IPS-15b (cell line): Measurements from ENCODE around the gene NDUFB11.

Source experiments
- H3K27me3 ChIP-seq: one replicate; pipeline ENCODE4 v1.6.1; 2013; ENCODE audit warnings: low read length; ENCODE audit not compliant: control insufficient read depth, insufficient read depth
- H3K36me3 ChIP-seq: one replicate; pipeline ENCODE4 v1.6.1; 2013; ENCODE audit warnings: low read length; ENCODE audit not compliant: control insufficient read depth, insufficient read depth
- H3K4me1 ChIP-seq: one replicate; pipeline ENCODE4 v1.6.1; 2013; ENCODE audit warnings: mild to moderate bottlenecking, low read length; ENCODE audit not compliant: control insufficient read depth, insufficient read depth
- H3K4me3 ChIP-seq: one replicate; pipeline ENCODE4 v1.5.1; 2013; ENCODE audit warnings: low read depth, low read length
- H3K9ac ChIP-seq: one replicate; pipeline ENCODE4 v1.6.1; 2013; ENCODE audit warnings: low read depth, mild to moderate bottlenecking, low read length
- H3K9me3 ChIP-seq: one replicate; pipeline ENCODE4 v1.6.1; 2013; ENCODE audit warnings: mild to moderate bottlenecking, low read length; ENCODE audit not compliant: control insufficient read depth, insufficient read depth

Gene NDUFB11

GRCh38 chrX:47144626-47145394 lies at the start of gene NDUFB11, which contains the start of gene RBM10:
Gene NDUFB11, minus strand, starts transcription at chrX:47144702. Its CDS starts 23 bp downstream, at chrX:47144679.
Gene RBM10, plus strand, starts transcription at chrX:47145221. Its CDS starts 2,261 bp downstream, at chrX:47147482.
- H3K4me1 ChIP-seq: peaks cover 7% of the 10 kb centered on the region
- peaks cover 12% of the 10 kb centered on the region for H3K36me3 ChIP-seq
- no peaks in the 10 kb centered on the region for H3K27me3 ChIP-seq
- no peaks in the 10 kb centered on the region for H3K9me3 ChIP-seq
- H3K4me3 ChIP-seq: peak within 1 kb of the TSS; percentile 81
- peak within 1 kb of the TSS; percentile 90 for H3K9ac ChIP-seq

GRCh38 chrX:47193475-47194193 lies 49.1 kb upstream of the NDUFB11 start, which contains the start of gene UBA1:
Gene UBA1, plus strand, starts transcription at chrX:47193829. Its CDS starts 4,974 bp downstream, at chrX:47198803.
- H3K4me1 ChIP-seq: peaks cover 18% of the 10 kb centered on the region
- H3K9me3 ChIP-seq: no peaks in the 10 kb centered on the region
- peaks cover 5% of the 10 kb centered on the region for H3K27me3 ChIP-seq
- H3K9ac ChIP-seq: peak within 1 kb of the TSS; percentile 94
- H3K36me3 ChIP-seq: peaks cover 24% of the 10 kb centered on the region
- H3K4me3 ChIP-seq: peak within 1 kb of the TSS; percentile 96

DNA sequence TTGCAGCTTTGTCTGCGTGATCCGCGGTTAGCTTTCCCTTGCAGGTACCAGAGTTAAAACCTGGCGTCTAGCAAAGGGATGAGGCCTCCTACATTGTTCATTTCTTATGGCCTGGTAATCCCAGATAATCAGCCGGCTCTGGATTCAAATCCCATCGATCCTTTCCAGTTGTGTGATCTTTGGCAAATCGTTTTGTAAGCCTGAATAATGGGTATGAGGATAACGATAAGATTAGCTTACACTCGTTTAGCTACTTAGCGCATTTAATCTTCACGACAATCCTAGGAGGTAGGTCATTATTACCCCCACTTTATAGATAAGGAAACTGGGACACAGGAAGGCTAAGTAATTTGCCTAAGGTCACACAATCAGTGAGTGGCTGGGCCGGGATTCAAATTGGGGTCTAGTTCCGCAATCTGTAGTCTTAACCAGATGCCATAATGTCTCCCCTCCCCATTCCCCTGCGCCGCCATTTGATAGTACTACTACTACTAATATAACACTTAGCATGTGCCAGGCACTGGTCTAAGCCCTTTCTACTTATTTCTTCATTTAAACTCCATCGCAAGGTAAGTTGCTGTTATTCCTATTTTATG lies 47.4 kb upstream of the NDUFB11 start:
- Histone ChIP-seq H3K4me3 (peak overlapping the region; percentile 84), H3K27me3 (peaks cover 5% of the 10 kb centered on the region), H3K9ac (no peak overlapping the region), H3K9me3 (no peaks in the 10 kb centered on the region), H3K4me1 (peaks cover 15% of the 10 kb centered on the region), H3K36me3 (peaks cover 6% of the 10 kb centered on the region)

DNA sequence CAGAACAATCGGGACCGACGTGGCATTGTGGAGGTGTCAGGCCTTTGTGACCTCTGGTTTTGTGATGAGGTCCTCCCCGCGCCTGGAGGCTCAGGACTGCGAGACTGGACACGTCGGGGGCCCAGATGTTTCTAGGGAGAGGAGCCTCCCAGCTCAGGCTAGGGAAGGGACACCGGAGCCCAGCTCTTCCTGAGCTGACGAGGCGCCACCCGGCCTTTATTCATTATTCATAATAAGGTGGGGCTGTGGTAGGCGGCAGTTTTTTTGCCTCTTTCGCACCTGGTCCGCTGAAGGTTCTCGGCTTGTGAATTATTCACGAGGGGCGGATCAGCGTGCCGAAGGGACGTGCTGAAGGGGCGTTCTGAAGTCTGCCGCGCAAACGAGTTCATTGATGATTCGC lies 46.8 kb upstream of the NDUFB11 start:
- H3K9ac ChIP-seq: peak overlapping the region; percentile 73
- H3K4me1 ChIP-seq: peaks cover 15% of the 10 kb centered on the region
- peaks cover 5% of the 10 kb centered on the region for H3K27me3 ChIP-seq
- H3K4me3 ChIP-seq: peak overlapping the region; percentile 84
- peaks cover 7% of the 10 kb centered on the region for H3K36me3 ChIP-seq
- no peaks in the 10 kb centered on the region for H3K9me3 ChIP-seq

DNA sequence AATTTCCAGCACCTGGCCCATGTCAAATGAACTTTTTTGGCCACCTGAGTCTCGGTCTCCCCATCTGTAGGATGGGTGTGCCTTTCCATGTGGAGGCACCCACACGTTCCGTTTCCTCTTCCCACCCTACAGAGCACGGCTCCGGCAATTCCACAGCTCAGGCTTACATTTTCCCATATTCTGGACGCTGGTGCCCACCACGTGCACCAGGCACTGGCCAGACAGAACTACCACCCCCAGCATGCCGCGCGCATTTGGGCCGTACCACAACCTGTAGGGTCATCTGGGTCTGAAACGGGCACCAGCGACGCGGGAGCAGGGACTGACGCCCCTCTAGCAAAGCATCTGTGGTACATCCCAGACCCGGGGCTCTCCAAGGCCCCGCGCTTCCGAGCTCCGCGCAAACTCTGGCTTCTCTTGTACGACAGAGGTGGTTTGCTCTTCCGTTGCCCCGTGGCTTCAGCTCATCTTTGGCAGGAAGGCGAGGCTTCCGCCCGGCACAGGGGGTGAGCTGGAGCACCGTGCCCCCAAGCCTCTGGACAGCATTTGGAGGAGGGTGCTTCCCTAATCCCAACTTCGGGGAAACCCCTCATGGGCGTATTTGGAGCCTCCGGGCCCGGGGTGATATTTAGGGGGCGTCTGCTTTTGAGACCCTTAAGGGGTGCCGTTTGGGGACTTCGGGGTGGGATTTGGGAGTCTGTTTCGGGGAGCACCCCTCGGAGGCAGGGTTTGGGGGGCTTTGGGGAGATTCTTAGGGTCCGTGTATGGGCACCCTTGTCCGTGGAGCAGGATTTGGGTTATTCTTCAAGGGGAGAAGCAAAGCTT lies 46.2 kb upstream of the NDUFB11 start:
- Histone ChIP-seq H3K4me1 (peaks cover 12% of the 10 kb centered on the region), H3K36me3 (peaks cover 14% of the 10 kb centered on the region), H3K27me3 (peaks cover 5% of the 10 kb centered on the region), H3K9ac (peak overlapping the region; percentile 73), H3K9me3 (no peaks in the 10 kb centered on the region), H3K4me3 (peak overlapping the region; percentile 84)

DNA sequence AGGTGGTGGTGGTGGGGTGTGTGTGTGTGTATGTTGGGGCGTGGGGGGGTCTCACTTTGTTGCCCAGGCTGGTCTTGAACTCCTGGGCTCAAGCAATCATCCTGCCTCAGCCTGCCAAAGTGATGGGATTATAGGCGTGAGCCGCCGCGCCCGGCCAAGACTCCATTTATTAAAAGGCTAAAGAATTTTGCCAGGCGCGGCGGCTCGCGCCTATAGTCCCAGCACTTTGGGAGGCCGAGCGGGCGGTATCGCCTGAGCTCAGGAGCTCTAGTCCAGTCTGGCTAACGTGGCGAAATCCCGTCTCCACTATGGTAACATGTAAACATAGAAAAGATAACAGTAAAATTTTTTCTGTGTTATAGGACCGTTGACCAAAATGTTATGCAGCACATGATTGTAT lies 45.4 kb upstream of the NDUFB11 start:
- peaks cover 9% of the 10 kb centered on the region for H3K4me1 ChIP-seq
- H3K36me3 ChIP-seq: peaks cover 19% of the 10 kb centered on the region
- H3K9me3 ChIP-seq: no peaks in the 10 kb centered on the region
- H3K9ac ChIP-seq: no peak overlapping the region
- H3K27me3 ChIP-seq: peaks cover 5% of the 10 kb centered on the region
- H3K4me3 ChIP-seq: no peak overlapping the region

DNA sequence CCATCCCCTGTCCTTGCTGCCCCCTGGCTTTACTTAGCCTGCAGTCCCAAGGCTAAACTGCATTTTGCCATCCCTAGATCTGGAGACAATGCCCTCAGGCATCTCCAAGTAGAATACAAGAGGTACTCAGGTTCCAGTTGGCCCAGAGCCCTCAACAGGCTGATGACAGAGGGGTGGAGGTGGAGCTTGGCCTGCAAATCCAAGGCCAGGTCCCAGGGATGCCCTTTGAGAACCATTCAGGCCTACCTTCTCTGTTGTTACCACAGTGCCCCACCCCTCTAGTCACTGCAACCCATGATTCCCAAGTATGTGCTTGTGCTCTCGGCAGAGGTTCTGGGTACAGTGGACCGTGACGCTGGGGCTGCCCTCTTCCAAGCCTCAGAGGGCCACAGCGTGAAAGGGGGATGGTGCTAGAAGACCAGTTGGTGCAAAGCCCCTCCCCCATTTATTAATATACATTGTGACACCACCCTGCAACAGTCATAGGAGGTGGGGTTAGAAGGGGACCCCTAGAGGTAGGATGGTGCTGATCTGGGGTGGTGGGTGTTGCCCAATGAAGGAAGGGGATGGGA lies 42.7 kb upstream of the NDUFB11 start:
- H3K36me3 ChIP-seq: peaks cover 23% of the 10 kb centered on the region
- H3K27me3 ChIP-seq: peaks cover 5% of the 10 kb centered on the region
- no peaks in the 10 kb centered on the region for H3K9me3 ChIP-seq
- H3K4me1 ChIP-seq: peaks cover 5% of the 10 kb centered on the region
- H3K9ac ChIP-seq: no peak overlapping the region
- H3K4me3 ChIP-seq: no peak overlapping the region

- Histone ChIP-seq H3K27me3 (no peaks in the 10 kb centered on the region), H3K9me3 (no peaks in the 10 kb centered on the region), H3K4me1 (peaks cover 3% of the 10 kb centered on the region), H3K36me3 (peaks cover 33% of the 10 kb centered on the region), H3K4me3 (no peak overlapping the region), H3K9ac (no peak overlapping the region)
Observed at GRCh38 chrX:47186096-47186740, 41.7 kb upstream of the NDUFB11 start.

GRCh38 chrX:47185241-47185640 lies 40.7 kb upstream of the NDUFB11 start:
- H3K9ac ChIP-seq: no peak overlapping the region
- peaks cover 33% of the 10 kb centered on the region for H3K36me3 ChIP-seq
- no peaks in the 10 kb centered on the region for H3K9me3 ChIP-seq
- H3K27me3 ChIP-seq: no peaks in the 10 kb centered on the region
- H3K4me1 ChIP-seq: peaks cover under 1% of the 10 kb centered on the region
- H3K4me3 ChIP-seq: no peak overlapping the region

DNA sequence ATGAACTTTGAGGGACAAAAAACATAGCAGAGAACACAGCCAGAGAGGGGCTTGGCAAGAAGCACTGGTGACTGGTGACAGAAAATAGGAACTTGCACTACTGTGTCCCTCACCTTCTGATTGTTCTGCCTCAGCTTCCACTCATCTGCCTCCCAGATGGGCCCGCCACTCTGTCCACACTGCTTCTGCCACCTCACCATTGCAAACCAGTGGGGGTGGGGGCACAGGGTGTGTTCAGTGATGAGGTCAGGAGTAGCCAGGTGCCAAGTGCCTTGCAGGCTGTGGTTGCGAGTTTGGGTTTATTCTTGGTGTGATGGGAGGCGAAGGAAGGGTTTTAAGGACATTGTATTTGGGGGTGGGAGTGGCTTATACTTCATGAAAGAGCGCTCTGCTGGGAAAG lies 40.0 kb upstream of the NDUFB11 start:
- H3K36me3 ChIP-seq: peaks cover 38% of the 10 kb centered on the region

More for the DNA sequence above, 40.0 kb upstream of the NDUFB11 start:
- H3K4me3 ChIP-seq: no peak overlapping the region
- H3K9ac ChIP-seq: no peak overlapping the region
- H3K9me3 ChIP-seq: no peaks in the 10 kb centered on the region
- no peaks in the 10 kb centered on the region for H3K4me1 ChIP-seq
- H3K27me3 ChIP-seq: no peaks in the 10 kb centered on the region
